SK-N-MC (cell line): Measurements from ENCODE around the gene OPRL1.

ENCODE experiments used
- EZH2 ChIP-seq: fragments of 200-600 bp; sonication (generic); IDR thresholded peaks from one replicate; pipeline ENCODE4 v1.6.1; 2017; ENCODE audit warnings: antibody characterized with exemption
- POLR2AphosphoS5 ChIP-seq: IDR thresholded peaks from 2 replicates; pipeline ENCODE4 v1.6.1; 2012; ENCODE audit warnings: mild to moderate bottlenecking, low read depth, low read length, borderline replicate concordance

- no peak for TF ChIP-seq POLR2AphosphoS5
- TF ChIP-seq EZH2 = no peak
Observed at GRCh38 chr20:64091770-64092169, 11.9 kb downstream of the OPRL1 start.
